ENCODE data around the gene OR2V2. TPM values are rescaled to one million over a fixed set of nuclear protein-coding genes. Genes with fewer than 3 reads are reported as not detected.
A peak's percentile ranks its signal among the peaks of the same experiment; 100 is the strongest.

Gene OR2V2
- total and polyA plus RNA-seq, 2 experiments from 2014 or later, result not detected

DNA sequence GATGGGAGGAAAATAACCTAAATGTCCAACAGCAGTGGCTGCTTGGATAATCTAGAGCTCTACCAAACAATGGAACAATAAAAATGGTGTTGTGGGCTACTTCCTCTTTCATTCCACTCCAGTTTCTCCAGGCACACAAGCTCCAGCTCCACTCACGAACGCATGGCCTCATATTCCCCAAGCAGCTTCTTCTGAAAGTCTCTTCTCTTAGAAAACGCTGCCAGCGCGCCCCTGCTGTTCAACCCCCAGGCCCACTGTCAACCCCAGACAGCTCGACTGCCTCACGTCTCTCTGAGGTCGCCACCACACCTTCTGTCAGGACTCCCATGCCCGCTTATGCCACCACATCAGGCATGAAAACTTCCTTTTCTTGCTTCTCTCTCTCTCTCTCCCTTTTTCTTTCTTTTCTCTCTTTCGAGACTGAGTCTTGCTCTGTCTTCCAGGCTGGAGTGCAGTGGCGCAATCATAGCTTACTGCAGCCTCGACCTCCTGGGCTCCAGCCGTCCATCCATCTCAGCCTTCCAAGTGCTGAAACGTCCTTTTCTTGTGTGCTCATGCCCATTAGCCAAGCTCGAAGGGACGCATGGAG is 16.2 kb downstream of the OR2V2 start:
- H3K4me1 ChIP-seq (ENCODE audit: low read depth), result no peaks in the 10 kb centered on the region
- H3K9me3 ChIP-seq (ENCODE audit: low read depth), result no peaks in the 10 kb centered on the region
- DNase-seq (ENCODE audit: low read depth in 1 of 2, low spot score in 1 of 2), result no peak
- TF ChIP-seq, protein P1, sequence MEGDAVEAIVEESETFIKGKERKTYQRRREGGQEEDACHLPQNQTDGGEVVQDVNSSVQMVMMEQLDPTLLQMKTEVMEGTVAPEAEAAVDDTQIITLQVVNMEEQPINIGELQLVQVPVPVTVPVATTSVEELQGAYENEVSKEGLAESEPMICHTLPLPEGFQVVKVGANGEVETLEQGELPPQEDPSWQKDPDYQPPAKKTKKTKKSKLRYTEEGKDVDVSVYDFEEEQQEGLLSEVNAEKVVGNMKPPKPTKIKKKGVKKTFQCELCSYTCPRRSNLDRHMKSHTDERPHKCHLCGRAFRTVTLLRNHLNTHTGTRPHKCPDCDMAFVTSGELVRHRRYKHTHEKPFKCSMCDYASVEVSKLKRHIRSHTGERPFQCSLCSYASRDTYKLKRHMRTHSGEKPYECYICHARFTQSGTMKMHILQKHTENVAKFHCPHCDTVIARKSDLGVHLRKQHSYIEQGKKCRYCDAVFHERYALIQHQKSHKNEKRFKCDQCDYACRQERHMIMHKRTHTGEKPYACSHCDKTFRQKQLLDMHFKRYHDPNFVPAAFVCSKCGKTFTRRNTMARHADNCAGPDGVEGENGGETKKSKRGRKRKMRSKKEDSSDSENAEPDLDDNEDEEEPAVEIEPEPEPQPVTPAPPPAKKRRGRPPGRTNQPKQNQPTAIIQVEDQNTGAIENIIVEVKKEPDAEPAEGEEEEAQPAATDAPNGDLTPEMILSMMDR (IDR thresholded peaks at IDR 0.05; ENCODE audit: low read depth, low read length), result no peak
- H3K36me3 ChIP-seq, result no peaks in the 10 kb centered on the region
- no peak overlapping the region for H3K27ac ChIP-seq
- peaks cover 16% of the 10 kb centered on the region for H3K27me3 ChIP-seq
- H3K4me3 ChIP-seq, result no peak overlapping the region

- Histone ChIP-seq H3K9me3 (ENCODE audit: low read depth) (no peaks in the 10 kb centered on the region), H3K36me3 (no peaks in the 10 kb centered on the region), H3K4me3 (no peak overlapping the region), H3K27me3 (peaks cover 24% of the 10 kb centered on the region), H3K4me1 (ENCODE audit: low read depth) (no peaks in the 10 kb centered on the region), H3K27ac (no peak overlapping the region)
- DNase-seq (ENCODE audit: low read depth in 1 of 2, low spot score in 1 of 2), result peak in 1 of 2 donors; percentile 30
- TF ChIP-seq, protein P1 (IDR thresholded peaks at IDR 0.05; ENCODE audit: low read depth, low read length), result no peak
These were observed 16.9 kb downstream of the OR2V2 start for GRCh38 chr5:181164076-181164952.

GRCh38 chr5:181166812-181167733 is 19.7 kb downstream of the OR2V2 start:
- peaks cover 51% of the 10 kb centered on the region for H3K27me3 ChIP-seq
- DNase-seq (ENCODE audit: low read depth in 1 of 2, low spot score in 1 of 2), result no peak
- no peaks in the 10 kb centered on the region for H3K36me3 ChIP-seq
- TF ChIP-seq, protein P1 (IDR thresholded peaks at IDR 0.05; ENCODE audit: low read depth, low read length), result no peak
- H3K4me3 ChIP-seq, result no peak overlapping the region
- peaks cover 4% of the 10 kb centered on the region for H3K4me1 ChIP-seq (ENCODE audit: low read depth)
- no peak overlapping the region for H3K27ac ChIP-seq
- no peaks in the 10 kb centered on the region for H3K9me3 ChIP-seq (ENCODE audit: low read depth)

- TF ChIP-seq, protein P1 (IDR thresholded peaks at IDR 0.05; ENCODE audit: low read depth, low read length), result peak; percentile 48
- H3K36me3 ChIP-seq, result no peaks in the 10 kb centered on the region
- H3K9me3 ChIP-seq (ENCODE audit: low read depth), result no peaks in the 10 kb centered on the region
- H3K27me3 ChIP-seq, result peaks cover 60% of the 10 kb centered on the region
- peak in 1 of 2 donors; percentile 43 for DNase-seq (ENCODE audit: low read depth in 1 of 2, low spot score in 1 of 2)
- no peak overlapping the region for H3K4me3 ChIP-seq
- no peak overlapping the region for H3K27ac ChIP-seq
- peaks cover 4% of the 10 kb centered on the region for H3K4me1 ChIP-seq (ENCODE audit: low read depth)
These were observed 20.6 kb downstream of the OR2V2 start for GRCh38 chr5:181167814-181168488.
